ENCODE data around the gene FHIP2A.
A peak's percentile ranks its signal among the peaks of the same experiment; 100 is the strongest.
"Not testable (repeated sequence)": the region's sequence is repeated elsewhere in the genome, so short reads cannot be mapped to it uniquely, and the experiment has no call there.

The FHIP2A gene

DNA sequence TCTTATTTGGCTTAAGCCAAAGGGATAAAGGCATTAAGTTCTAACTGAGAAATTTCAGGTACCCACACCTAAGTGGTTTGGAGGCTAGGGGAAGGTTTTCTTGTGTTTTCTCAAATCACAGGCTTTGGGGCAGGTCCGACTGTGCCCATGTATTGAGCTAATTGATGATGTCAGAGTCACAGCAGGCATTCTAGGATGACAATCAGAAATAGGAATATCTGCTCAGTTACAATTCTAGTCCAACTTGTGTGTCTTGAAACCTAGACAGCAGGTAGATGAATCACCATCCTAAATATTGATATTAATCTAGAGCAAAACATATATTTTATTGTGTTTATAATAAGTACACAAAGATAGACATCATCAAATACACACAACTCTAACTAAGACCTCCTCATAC lies 2.3 kb upstream of the FHIP2A start:
- DNase-seq (ENCODE audit: low read depth), result no peak

DNA sequence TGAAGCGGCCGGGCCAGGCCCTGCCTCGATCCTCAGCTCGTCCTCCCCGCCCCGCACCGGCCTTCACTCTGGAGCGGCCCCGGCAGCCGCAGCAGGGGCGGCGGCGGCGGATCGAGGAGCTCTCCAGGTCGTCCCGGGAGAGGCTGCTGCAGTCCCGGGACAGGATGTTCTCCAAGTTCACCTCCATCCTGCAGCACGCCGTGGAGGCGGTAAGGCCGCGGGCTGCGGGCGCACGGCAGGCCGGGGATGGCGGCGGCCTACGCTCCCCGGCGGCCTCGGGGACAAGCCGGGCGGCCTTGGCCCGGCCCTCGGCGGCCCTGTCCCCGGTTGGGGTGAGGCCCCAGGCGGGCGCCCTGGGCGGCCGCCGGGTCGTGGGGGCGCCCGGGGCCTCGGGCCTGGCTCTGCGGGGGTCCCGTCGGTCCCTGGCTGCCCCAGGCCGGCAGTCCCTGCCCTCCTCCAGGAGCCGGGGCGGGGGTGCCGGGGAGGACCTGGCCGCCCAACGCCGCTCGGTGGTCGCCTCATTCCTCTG lies 399 bp downstream of the FHIP2A start:
- DNase-seq (ENCODE audit: low read depth), result no peak

- no peak for DNase-seq (ENCODE audit: low read depth)
Measured at GRCh38 chr10:114822444-114823076, 980 bp downstream of the FHIP2A start.

- no peak for DNase-seq (ENCODE audit: low read depth)
Measured at GRCh38 chr10:114823077-114823463, 1.5 kb downstream of the FHIP2A start.

DNA sequence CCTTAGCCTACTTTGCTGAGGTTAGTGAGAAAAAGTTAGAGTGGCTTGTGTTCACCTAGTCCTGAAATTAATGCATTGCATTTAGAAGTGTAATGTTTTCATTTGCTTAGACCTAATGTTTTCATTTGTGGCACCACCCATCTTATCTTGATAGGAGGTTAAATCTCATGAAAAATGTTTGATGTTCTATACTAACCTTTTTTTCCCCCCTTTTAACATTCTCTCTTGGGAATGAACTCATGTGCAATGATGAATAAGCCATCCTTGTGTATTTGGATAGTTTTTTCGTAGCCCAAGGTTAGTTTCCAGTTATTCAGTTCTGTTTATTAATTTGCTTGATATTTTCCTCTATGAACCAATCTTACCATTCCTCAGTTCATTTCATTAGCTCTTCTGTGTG lies 2.8 kb downstream of the FHIP2A start:
- no peak for DNase-seq (ENCODE audit: low read depth)

GRCh38 chr10:114825513-114826253 lies 4.1 kb downstream of the FHIP2A start:
- no peak for DNase-seq (ENCODE audit: low read depth)

DNA sequence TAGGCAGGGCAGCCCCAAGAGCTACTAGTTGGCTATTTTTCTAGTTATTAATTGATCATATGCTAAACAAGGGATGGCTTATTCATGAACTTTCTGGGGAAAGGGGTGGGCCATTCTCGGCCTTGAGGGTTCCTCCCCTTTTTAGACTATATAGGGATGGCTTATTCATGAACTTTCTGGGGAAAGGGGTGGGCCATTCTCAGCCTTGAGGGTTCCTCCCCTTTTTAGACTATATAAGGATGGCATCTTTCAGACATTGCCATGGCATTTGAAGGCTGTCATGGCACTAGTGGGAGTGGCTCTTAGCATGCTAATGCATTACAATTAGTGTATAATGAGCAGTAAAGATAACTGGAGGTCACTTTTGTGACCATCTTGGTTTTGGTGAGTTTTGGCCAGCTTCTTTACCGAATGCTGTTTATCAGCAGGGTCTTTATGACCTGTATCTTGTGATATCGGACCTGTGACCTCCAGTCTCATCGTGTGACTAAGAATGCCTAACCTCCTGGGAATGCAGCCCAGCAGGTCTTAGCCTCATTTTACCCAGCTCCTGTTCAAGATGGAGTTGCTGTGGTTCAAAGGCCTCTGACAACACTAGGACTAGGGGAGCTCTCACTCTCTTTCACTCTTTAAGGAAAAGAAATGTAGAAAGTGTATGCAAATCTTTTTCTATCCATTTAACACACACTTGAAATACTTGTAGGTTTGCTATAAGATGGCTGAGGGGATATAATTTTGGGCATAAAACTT lies 7.8 kb downstream of the FHIP2A start:
- no peak for DNase-seq (ENCODE audit: low read depth)

GRCh38 chr10:114831186-114831867 lies 9.7 kb downstream of the FHIP2A start:
- DNase-seq (ENCODE audit: low read depth), result no peak

DNA sequence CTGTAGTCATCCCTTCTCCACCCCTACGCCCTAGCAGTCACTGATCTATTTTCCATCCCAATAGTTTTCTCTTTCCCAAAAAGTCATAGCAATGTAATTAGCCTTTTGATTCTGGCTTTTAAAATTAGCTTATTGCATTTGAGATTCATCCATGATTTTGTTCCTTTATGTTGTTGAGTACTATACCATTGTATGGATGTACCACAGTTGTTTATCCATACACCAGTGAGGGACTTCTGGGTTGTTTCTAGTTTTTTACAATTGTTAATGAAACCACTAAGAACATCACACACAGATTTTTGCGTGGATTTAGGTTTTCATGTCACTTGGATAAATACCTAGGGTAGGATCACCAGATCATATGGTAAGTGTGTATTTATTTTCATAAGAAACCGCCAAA lies 16.1 kb downstream of the FHIP2A start:
- no peak for DNase-seq (ENCODE audit: low read depth)

DNA sequence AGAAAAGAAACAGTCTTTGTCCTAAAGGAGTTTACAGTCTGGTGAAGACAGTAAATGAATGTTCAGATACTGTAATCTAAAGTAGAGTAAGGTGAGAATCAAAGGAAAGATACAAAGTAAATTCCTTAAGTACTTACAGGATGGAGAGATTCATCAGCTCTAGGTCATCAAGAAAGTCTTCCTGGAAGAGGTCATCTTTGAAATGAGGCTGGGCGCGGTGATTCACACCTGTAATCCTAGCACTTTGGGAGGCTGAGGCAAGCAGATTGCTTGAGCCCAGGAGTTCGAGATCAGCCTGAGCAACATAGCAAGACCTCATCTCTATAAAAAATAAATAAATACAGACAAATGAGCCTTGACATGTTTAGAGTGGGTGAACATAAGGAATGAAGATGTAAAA lies 18.3 kb downstream of the FHIP2A start:
- no peak for DNase-seq (ENCODE audit: low read depth)

- no peak for DNase-seq (ENCODE audit: low read depth)
Measured at GRCh38 chr10:114845978-114846693, 24.6 kb downstream of the FHIP2A start.

DNA sequence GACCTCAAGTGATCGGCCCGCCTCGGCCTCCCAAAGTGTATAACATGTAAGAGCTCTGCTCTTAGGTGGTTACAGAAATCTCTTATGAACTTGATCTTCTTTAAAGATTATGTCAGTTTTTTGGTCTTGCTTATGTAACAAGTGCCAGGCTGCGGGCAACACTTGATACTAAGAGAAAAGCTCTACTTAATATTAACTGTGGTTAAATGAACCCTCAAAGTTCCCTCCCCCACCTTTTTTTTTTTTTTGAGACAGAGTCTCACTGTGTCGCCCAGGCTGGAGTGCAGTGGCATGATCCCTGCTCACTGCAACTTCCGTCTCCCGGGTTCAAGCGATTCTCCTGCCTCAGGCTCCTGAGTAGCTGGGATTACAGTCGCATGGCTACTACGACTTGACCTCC lies 25.9 kb downstream of the FHIP2A start:
- not testable (repeated sequence) for DNase-seq (ENCODE audit: low read depth)

DNA sequence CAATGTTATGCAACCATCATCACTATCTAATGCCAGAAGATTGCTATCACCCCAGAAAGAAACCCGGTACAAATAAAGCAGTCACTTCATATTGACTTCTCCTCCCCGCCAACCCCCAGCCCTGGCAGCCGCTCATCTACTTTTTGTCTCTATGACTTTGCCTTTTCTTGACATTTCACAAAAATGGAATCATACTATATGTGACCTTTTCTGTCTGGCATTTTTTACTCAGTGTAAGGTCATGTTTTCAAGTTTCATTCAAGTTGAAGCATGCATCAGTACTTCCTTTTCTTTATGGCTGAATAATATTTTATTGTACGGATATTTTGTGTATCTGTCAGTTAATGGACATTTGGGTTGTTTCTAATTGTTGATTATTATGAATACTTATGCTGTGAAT lies 28.1 kb downstream of the FHIP2A start:
- no peak for DNase-seq (ENCODE audit: low read depth)

- DNase-seq (ENCODE audit: low read depth), result no peak
Measured at GRCh38 chr10:114850126-114850525, 28.5 kb downstream of the FHIP2A start.

DNA sequence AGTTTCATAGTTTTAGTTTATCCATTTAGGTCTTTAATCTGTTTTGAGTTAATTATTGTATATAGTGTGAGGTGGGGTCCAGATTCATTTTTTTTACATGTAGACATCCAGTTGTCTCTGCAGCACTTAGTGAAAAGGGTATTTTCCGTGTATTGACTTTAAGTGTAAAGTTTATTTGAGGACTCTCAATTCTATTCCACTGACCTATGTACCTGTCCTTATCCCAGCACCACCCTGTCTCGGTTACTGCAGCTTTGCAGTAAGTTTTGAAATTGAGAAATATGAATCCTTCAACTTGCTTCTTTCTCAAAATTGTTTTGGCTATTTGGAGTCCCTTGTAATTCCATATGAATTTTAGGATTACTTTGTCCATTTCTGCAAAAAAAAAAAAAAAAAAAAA lies 29.8 kb downstream of the FHIP2A start:
- no peak for DNase-seq (ENCODE audit: low read depth)

DNA sequence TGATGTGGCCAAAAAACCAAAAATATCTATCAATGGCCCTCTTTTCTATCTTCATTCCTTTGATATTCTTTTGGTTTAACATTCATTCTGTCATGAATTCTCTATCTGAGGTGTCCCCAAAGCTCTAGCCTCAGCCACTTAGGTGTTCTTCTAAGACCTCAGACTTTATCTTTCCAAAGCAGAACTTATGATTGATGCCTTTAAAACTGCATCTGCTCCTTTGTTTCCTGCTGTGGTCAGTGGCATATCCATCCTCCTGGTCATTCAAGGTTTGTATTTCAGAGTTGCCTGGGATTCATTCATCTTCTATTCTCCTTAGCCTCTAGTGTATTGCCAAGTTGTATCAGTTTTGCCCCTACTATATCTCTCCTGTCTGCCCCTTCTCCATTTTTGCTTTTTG lies 30.6 kb downstream of the FHIP2A start:
- DNase-seq (ENCODE audit: low read depth), result no peak

DNA sequence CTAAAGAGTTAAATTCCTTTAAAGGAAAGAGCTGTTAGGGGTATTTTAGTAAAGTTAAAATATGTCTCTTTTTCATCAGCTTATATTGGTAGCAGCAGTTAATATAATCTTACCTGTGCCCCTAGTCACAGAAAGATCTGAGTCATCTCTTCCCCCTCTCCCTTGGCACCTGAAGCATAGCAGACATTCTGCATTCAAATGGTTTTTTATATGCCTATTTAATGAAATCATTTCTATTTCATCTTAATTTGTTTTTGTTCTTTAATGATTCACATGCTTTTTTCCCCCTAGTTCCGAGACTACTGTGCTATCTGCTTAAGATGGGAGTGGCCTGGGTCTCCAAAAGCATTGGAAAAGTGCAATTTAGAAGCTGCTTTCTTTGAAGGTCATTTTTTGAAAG lies 33.3 kb downstream of the FHIP2A start:
- DNase-seq (ENCODE audit: low read depth), result no peak

DNA sequence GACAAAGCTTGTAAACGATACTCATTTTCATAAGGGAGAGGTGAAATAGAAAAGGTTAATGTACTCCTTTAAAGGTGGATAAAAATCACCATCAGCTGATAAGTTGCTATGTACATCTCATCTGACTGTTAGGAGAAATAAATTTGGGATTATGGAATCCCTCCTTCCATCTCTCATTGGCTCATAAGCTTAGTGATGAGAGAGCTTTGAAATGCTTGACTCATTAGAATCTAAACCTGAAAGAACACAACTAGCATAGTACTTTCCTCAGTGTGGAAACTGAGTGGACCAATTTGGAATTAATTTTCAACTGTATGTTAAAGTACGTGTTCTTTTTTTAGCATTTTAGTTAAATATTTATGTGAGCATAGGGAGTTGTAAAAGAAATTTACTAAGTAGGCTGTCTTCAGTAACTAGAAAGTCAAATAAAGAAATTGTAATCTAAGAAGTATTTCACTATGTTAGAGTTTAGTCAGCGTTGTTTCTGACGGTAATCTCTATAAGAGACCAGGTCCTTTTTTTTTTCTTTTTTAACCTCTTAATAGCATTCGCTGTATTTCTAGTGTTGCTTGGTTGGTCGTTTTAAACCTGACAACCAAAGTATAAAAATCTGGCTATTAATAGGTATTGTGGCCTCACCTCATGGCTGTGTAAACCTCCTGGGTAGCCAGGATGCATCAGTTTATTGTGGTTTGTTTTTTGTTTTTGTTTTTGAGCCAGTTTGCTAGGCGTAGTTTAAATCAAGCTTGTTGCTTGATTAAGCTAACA lies 34.4 kb downstream of the FHIP2A start:
- peak; percentile 16 for DNase-seq (ENCODE audit: low read depth)

DNA sequence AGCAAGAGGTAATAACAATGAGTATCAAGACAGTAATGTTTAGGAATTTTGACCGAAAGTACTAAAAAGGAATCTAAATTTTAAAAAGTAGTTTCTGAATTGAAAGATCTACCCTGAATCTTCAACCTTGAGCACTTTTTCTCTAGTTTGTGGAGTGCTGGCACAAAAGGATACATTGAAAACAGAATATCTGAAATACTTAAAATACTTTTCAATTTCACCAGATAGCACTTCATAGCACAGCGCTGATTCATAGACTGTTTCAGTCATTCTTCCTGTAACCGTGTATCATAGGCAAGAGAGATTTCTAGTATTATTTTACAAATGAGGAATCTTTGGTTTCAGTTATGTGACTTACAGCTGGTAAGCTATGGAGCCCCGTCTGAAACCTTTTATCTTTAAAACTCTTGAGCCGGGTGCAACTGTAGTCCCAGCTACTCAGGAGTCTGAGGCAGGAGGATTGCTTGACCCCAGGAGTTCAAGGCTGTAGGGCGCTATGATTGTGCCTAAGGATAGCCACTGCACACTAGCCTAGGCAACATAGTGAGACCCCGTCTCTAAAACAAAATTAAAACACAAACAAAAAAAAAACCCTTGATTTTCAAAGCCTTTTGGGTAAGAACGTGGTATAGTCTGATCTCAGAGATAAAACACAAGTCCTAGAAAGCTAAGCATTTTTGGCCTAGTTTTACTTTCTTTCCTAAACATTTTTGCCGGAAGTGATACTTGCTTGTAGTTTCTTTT lies 35.1 kb downstream of the FHIP2A start:
- peak; percentile 57 for DNase-seq (ENCODE audit: low read depth)

- DNase-seq (ENCODE audit: low read depth), result not testable (repeated sequence)
Measured at GRCh38 chr10:114857288-114857565, 35.6 kb downstream of the FHIP2A start.
